WTC11 (cell line): ENCODE results near the gene PLK3. TPM values are rescaled to one million over a fixed set of nuclear protein-coding genes. Genes with fewer than 3 reads are reported as not detected.

Experiments used
- ATAC-seq: fragments of 200-7000 bp; cut with Tn5 transposase; 2 replicates; pipeline ENCODE4 v1.10.0; 2021; ENCODE audit warnings: mild to moderate bottlenecking, moderate library complexity
- CTCF ChIA-PET: fragments of 300-600 bp; sonication (Branson Sonifier 250); formaldehyde crosslinking; loops from one replicate; lab custom pipeline; 2021; ENCODE audit warnings: antibody characterized with exemption; lab: Charles Lee
- POLR2A ChIA-PET: fragments of 350-600 bp; sonication (Branson Sonifier 250); formaldehyde crosslinking; loops from one replicate; lab custom pipeline; 2021; ENCODE audit warnings: antibody characterized with exemption; lab: Charles Lee
- DNase-seq: peaks from one replicate; pipeline ENCODE4 v3.0.0; 2021; ENCODE audit warnings: low spot score
- H3K27ac Mint-ChIP-seq: 2 replicates; pipeline ENCODE4 v1.8.0; 2021; ENCODE audit warnings: mixed read lengths
- H3K27me3 Mint-ChIP-seq: 2 replicates; pipeline ENCODE4 v1.8.0; 2021; ENCODE audit warnings: low read depth, mild to moderate bottlenecking, moderate library complexity, mixed read lengths
- H3K36me3 Mint-ChIP-seq: 2 replicates; pipeline ENCODE4 v1.8.0; 2021; ENCODE audit warnings: mixed read lengths
- H3K4me1 Mint-ChIP-seq: 2 replicates; pipeline ENCODE4 v1.8.0; 2022; ENCODE audit warnings: mixed read lengths
- H3K4me3 Mint-ChIP-seq: 2 replicates; pipeline ENCODE4 v1.8.0; 2021; ENCODE audit warnings: mild to moderate bottlenecking, moderate library complexity, mixed read lengths
- H3K9me3 Mint-ChIP-seq: 2 replicates; pipeline ENCODE4 v1.8.0; 2021; ENCODE audit warnings: mixed read lengths
- ATF1 ChIP-seq: sonication (generic); formaldehyde crosslinking; IDR thresholded peaks from 2 replicates; pipeline ENCODE4 v1.8.1; 2023; ENCODE audit warnings: mild to moderate bottlenecking, moderate library complexity, missing genetic modification reagents
- CBFB ChIP-seq: sonication (generic); formaldehyde crosslinking; IDR thresholded peaks from 2 replicates; pipeline ENCODE4 v1.8.1; 2022; ENCODE audit warnings: mild to moderate bottlenecking, low read depth, missing genetic modification reagents
- CREM ChIP-seq: sonication (generic); formaldehyde crosslinking; IDR thresholded peaks from 2 replicates; pipeline ENCODE4 v1.8.1; 2022; ENCODE audit warnings: mild to moderate bottlenecking, missing genetic modification reagents, moderate library complexity
- ETV6 ChIP-seq: sonication (generic); formaldehyde crosslinking; IDR thresholded peaks from 2 replicates; pipeline ENCODE4 v1.8.1; 2022; ENCODE audit warnings: mild to moderate bottlenecking, missing genetic modification reagents
- FOXK1 ChIP-seq: sonication (generic); formaldehyde crosslinking; IDR thresholded peaks from 2 replicates; pipeline ENCODE4 v1.8.0; 2022; ENCODE audit warnings: mild to moderate bottlenecking, moderate library complexity, missing genetic modification reagents
- JAZF1 ChIP-seq: fragments of 250-450 bp; sonication (Bioruptor Pico); IDR thresholded peaks from 2 replicates; pipeline ENCODE4 v1.9.0; 2021; ENCODE audit warnings: moderate library complexity, mild to moderate bottlenecking, inconsistent platforms
- NR3C1 ChIP-seq: sonication (generic); formaldehyde crosslinking; conservative IDR thresholded peaks from 2 replicates; pipeline ENCODE4 v1.8.1; 2023; ENCODE audit warnings: low read depth, mild to moderate bottlenecking, missing genetic modification reagents
- SMAD3 ChIP-seq: sonication (generic); formaldehyde crosslinking; IDR thresholded peaks from 2 replicates; pipeline ENCODE4 v1.8.0; 2022; ENCODE audit warnings: missing genetic modification reagents, mild to moderate bottlenecking, borderline replicate concordance
- SMAD4 ChIP-seq: sonication (generic); formaldehyde crosslinking; IDR thresholded peaks from 2 replicates; pipeline ENCODE4 v1.8.0; 2022; ENCODE audit warnings: mild to moderate bottlenecking, missing genetic modification reagents
- SP1 ChIP-seq: sonication (generic); formaldehyde crosslinking; conservative IDR thresholded peaks from 2 replicates; pipeline ENCODE4 v1.8.1; 2022; ENCODE audit warnings: missing genetic modification reagents
- TP53 ChIP-seq: sonication (generic); formaldehyde crosslinking; IDR thresholded peaks from 2 replicates; pipeline ENCODE4 v1.8.1; 2023; ENCODE audit warnings: mild to moderate bottlenecking, missing genetic modification reagents
- ZNF219 ChIP-seq: sonication (generic); formaldehyde crosslinking; IDR thresholded peaks from 2 replicates; pipeline ENCODE4 v1.8.0; 2023; ENCODE audit warnings: missing genetic modification reagents, mild to moderate bottlenecking, borderline replicate concordance
- ZNF263 ChIP-seq: sonication (generic); formaldehyde crosslinking; IDR thresholded peaks from 2 replicates; pipeline ENCODE4 v1.8.1; 2022; ENCODE audit warnings: low read depth, mild to moderate bottlenecking, moderate library complexity, missing genetic modification reagents
- total RNA-seq: library from RNA; stranded (reverse); gene quantifications from 3 replicates; pipeline ENCODE4 v1.2.3, GENCODE V29; 2021
- TF ChIP-seq, protein P1 (sequence below): sonication (generic); formaldehyde crosslinking; IDR thresholded peaks from 2 replicates; pipeline ENCODE4 v1.8.1; 2023; ENCODE audit warnings: mild to moderate bottlenecking, missing genetic modification reagents, moderate library complexity
- TF ChIP-seq, protein P2 (sequence below): sonication (generic); formaldehyde crosslinking; IDR thresholded peaks from 2 replicates; pipeline ENCODE4 v1.8.0; 2022; ENCODE audit warnings: missing genetic modification reagents
- TF ChIP-seq, protein P3 (sequence below): sonication (generic); formaldehyde crosslinking; IDR thresholded peaks from 2 replicates; pipeline ENCODE4 v1.8.1; 2023; ENCODE audit warnings: mild to moderate bottlenecking, missing genetic modification reagents, borderline replicate concordance
- TF ChIP-seq, protein P4 (sequence below): fragments of 200-600 bp; IDR thresholded peaks from 2 replicates; pipeline ENCODE4 v1.8.0; 2022; ENCODE audit warnings: antibody characterized with exemption
- TF ChIP-seq, protein P5 (sequence below): sonication (generic); formaldehyde crosslinking; IDR thresholded peaks from 2 replicates; pipeline ENCODE4 v1.8.1; 2023; ENCODE audit warnings: mild to moderate bottlenecking, missing genetic modification reagents
- TF ChIP-seq, protein P6 (sequence below): sonication (generic); formaldehyde crosslinking; IDR thresholded peaks from 2 replicates; pipeline ENCODE4 v1.8.0; 2022; ENCODE audit warnings: mild to moderate bottlenecking, missing genetic modification reagents
- TF ChIP-seq, protein P7 (sequence below): sonication (generic); formaldehyde crosslinking; IDR thresholded peaks from 2 replicates; pipeline ENCODE4 v1.8.1; 2022; ENCODE audit warnings: low read depth, missing genetic modification reagents, borderline replicate concordance

The PLK3 gene
- total RNA-seq, 1 experiment from 2014 or later = 16.4 TPM

DNA sequence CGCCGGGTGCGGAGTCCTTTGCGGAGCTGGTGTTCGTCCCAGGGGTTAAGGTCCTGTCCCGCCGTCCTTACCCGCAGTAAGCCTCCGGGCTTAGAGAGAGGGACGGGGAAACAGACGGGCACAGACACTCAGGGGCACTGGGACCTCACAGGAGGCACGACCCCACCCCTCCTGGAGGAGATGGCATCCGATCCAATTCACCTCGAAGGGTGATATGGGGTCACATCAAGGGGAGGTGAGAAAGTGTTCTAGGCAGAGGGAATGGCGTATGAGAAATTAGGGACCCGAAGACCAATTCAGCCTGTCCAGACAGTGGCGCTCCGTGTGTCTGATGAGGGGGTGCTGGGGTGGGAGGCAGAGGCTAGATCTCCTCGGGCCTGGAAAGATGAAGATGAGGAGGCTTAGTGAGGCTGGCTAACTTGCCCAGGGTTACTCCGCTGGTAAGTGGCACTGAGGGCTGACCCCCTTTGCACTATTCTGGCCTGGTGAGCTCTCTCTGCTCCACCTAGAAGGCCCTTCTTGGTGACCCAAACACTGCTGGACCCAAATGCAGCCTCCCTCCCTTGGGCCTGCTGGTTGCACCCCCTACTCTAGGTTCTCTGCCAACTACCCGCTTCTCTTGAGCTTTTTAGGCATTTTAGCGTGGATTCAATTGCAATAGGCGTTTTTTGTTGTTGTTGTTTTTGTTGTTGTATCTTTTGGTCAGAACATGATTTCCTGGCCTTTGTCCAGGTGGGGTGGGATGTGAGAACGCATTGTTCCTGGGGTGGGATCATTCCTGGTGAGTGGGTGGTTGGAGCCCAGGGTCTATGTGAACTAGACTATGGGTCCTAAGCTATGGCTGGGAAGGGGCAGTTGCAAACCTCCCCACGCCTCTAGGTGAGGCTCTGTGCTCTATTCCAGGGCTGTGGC lies 20.4 kb downstream of the PLK3 start:
- DNase-seq (no peak), ATAC-seq (peak; percentile 2)
- peak overlapping the region; percentile 100 for H3K27ac Mint-ChIP-seq
- ChIA-PET CTCF (interaction anchor here (0.5 to 2.8 kb wide), 7 partner anchors 10 to 51 kb away, joined by 3 to 13 read pairs (median 3); partner anchors contain the start of genes PLK3 and PTCH2), POLR2A (interaction anchor here (2.3 to 3.2 kb wide), 3 partner anchors 12 to 99 kb away, joined by 9 to 20 read pairs (median 16); partner anchors contain the start of gene BTBD19)
- peak overlapping the region; percentile 81 for H3K4me3 Mint-ChIP-seq
- H3K36me3 Mint-ChIP-seq = no peaks in the 10 kb centered on the region
- TF ChIP-seq, protein P1, sequence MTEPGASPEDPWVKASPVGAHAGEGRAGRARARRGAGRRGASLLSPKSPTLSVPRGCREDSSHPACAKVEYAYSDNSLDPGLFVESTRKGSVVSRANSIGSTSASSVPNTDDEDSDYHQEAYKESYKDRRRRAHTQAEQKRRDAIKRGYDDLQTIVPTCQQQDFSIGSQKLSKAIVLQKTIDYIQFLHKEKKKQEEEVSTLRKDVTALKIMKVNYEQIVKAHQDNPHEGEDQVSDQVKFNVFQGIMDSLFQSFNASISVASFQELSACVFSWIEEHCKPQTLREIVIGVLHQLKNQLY (CRISPR knock-in tag) = no peak
- TF ChIP-seq, protein P2, sequence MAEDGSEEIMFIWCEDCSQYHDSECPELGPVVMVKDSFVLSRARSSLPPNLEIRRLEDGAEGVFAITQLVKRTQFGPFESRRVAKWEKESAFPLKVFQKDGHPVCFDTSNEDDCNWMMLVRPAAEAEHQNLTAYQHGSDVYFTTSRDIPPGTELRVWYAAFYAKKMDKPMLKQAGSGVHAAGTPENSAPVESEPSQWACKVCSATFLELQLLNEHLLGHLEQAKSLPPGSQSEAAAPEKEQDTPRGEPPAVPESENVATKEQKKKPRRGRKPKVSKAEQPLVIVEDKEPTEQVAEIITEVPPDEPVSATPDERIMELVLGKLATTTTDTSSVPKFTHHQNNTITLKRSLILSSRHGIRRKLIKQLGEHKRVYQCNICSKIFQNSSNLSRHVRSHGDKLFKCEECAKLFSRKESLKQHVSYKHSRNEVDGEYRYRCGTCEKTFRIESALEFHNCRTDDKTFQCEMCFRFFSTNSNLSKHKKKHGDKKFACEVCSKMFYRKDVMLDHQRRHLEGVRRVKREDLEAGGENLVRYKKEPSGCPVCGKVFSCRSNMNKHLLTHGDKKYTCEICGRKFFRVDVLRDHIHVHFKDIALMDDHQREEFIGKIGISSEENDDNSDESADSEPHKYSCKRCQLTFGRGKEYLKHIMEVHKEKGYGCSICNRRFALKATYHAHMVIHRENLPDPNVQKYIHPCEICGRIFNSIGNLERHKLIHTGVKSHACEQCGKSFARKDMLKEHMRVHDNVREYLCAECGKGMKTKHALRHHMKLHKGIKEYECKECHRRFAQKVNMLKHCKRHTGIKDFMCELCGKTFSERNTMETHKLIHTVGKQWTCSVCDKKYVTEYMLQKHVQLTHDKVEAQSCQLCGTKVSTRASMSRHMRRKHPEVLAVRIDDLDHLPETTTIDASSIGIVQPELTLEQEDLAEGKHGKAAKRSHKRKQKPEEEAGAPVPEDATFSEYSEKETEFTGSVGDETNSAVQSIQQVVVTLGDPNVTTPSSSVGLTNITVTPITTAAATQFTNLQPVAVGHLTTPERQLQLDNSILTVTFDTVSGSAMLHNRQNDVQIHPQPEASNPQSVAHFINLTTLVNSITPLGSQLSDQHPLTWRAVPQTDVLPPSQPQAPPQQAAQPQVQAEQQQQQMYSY = no peak
- TF ChIP-seq ETV6 (no peak), ZNF263 (CRISPR knock-in tag) (no peak)
- no peaks in the 10 kb centered on the region for H3K27me3 Mint-ChIP-seq
- H3K4me1 Mint-ChIP-seq = peaks cover 16% of the 10 kb centered on the region
- H3K9me3 Mint-ChIP-seq = no peaks in the 10 kb centered on the region

DNA sequence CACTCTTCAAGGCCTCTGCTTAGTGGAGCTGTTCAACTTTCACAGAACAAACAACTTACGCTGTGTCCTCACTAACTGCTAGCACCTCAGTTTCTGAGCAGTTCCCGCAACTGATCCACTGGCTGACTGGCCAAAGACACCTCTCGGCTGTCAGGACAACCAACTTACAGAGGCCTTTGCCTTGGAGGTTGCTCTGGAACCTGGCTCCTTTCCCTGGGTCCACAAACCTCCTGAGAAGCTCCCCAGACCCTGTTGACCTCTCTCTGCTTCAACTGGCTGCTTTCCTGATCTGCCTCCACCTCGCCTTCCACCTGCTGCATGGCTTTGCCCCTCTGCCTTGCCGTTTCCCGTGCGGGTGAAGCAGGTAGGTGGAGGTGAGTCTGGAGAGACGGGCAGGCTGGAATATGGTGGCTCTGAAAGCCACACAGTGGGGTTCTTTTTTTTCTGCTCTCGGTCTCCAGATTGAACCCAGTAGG lies 21.1 kb downstream of the PLK3 start:
- no peak for DNase-seq
- no peaks in the 10 kb centered on the region for H3K36me3 Mint-ChIP-seq
- peaks cover 18% of the 10 kb centered on the region for H3K4me1 Mint-ChIP-seq
- 0 out of 2 replicates have a peak overlapping the region, but pooled peaks have one; percentile 42 for H3K27ac Mint-ChIP-seq
- H3K4me3 Mint-ChIP-seq = peak overlapping the region; percentile 81
- no peak for ATAC-seq
- ChIA-PET CTCF (interaction anchor here (0.5 to 2.8 kb wide), 7 partner anchors 10 to 52 kb away, joined by 3 to 13 read pairs (median 3); partner anchors contain the start of genes PLK3 and PTCH2), POLR2A (interaction anchor here (2.7 to 3.2 kb wide), 2 partner anchors 12 to 28 kb away, joined by 9 to 16 read pairs; partner anchors contain the start of gene BTBD19)
- no peaks in the 10 kb centered on the region for H3K9me3 Mint-ChIP-seq
- H3K27me3 Mint-ChIP-seq = no peaks in the 10 kb centered on the region
- TF ChIP-seq, protein P3, sequence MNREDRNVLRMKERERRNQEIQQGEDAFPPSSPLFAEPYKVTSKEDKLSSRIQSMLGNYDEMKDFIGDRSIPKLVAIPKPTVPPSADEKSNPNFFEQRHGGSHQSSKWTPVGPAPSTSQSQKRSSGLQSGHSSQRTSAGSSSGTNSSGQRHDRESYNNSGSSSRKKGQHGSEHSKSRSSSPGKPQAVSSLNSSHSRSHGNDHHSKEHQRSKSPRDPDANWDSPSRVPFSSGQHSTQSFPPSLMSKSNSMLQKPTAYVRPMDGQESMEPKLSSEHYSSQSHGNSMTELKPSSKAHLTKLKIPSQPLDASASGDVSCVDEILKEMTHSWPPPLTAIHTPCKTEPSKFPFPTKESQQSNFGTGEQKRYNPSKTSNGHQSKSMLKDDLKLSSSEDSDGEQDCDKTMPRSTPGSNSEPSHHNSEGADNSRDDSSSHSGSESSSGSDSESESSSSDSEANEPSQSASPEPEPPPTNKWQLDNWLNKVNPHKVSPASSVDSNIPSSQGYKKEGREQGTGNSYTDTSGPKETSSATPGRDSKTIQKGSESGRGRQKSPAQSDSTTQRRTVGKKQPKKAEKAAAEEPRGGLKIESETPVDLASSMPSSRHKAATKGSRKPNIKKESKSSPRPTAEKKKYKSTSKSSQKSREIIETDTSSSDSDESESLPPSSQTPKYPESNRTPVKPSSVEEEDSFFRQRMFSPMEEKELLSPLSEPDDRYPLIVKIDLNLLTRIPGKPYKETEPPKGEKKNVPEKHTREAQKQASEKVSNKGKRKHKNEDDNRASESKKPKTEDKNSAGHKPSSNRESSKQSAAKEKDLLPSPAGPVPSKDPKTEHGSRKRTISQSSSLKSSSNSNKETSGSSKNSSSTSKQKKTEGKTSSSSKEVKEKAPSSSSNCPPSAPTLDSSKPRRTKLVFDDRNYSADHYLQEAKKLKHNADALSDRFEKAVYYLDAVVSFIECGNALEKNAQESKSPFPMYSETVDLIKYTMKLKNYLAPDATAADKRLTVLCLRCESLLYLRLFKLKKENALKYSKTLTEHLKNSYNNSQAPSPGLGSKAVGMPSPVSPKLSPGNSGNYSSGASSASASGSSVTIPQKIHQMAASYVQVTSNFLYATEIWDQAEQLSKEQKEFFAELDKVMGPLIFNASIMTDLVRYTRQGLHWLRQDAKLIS (CRISPR knock-in tag) = no peak
- no peak for TF ChIP-seq SP1
- TF ChIP-seq ATF1 (CRISPR knock-in tag) = no peak
- no peak for TF ChIP-seq SMAD4 (CRISPR knock-in tag)
- TF ChIP-seq, protein P4, sequence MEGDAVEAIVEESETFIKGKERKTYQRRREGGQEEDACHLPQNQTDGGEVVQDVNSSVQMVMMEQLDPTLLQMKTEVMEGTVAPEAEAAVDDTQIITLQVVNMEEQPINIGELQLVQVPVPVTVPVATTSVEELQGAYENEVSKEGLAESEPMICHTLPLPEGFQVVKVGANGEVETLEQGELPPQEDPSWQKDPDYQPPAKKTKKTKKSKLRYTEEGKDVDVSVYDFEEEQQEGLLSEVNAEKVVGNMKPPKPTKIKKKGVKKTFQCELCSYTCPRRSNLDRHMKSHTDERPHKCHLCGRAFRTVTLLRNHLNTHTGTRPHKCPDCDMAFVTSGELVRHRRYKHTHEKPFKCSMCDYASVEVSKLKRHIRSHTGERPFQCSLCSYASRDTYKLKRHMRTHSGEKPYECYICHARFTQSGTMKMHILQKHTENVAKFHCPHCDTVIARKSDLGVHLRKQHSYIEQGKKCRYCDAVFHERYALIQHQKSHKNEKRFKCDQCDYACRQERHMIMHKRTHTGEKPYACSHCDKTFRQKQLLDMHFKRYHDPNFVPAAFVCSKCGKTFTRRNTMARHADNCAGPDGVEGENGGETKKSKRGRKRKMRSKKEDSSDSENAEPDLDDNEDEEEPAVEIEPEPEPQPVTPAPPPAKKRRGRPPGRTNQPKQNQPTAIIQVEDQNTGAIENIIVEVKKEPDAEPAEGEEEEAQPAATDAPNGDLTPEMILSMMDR = no peak
- TF ChIP-seq JAZF1 (CRISPR knock-in tag) = no peak
- TF ChIP-seq TP53 (CRISPR knock-in tag) = no peak
- TF ChIP-seq, protein P5, sequence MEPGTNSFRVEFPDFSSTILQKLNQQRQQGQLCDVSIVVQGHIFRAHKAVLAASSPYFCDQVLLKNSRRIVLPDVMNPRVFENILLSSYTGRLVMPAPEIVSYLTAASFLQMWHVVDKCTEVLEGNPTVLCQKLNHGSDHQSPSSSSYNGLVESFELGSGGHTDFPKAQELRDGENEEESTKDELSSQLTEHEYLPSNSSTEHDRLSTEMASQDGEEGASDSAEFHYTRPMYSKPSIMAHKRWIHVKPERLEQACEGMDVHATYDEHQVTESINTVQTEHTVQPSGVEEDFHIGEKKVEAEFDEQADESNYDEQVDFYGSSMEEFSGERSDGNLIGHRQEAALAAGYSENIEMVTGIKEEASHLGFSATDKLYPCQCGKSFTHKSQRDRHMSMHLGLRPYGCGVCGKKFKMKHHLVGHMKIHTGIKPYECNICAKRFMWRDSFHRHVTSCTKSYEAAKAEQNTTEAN (CRISPR knock-in tag) = no peak
- TF ChIP-seq, protein P6, sequence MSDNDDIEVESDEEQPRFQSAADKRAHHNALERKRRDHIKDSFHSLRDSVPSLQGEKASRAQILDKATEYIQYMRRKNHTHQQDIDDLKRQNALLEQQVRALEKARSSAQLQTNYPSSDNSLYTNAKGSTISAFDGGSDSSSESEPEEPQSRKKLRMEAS (CRISPR knock-in tag) = no peak
- no peak for TF ChIP-seq CBFB (CRISPR knock-in tag)
- TF ChIP-seq CREM = no peak
- TF ChIP-seq, protein P7, sequence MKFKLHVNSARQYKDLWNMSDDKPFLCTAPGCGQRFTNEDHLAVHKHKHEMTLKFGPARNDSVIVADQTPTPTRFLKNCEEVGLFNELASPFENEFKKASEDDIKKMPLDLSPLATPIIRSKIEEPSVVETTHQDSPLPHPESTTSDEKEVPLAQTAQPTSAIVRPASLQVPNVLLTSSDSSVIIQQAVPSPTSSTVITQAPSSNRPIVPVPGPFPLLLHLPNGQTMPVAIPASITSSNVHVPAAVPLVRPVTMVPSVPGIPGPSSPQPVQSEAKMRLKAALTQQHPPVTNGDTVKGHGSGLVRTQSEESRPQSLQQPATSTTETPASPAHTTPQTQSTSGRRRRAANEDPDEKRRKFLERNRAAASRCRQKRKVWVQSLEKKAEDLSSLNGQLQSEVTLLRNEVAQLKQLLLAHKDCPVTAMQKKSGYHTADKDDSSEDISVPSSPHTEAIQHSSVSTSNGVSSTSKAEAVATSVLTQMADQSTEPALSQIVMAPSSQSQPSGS = no peak
- TF ChIP-seq ZNF219 = no peak
- no peak for TF ChIP-seq FOXK1 (CRISPR knock-in tag)
- no peak for TF ChIP-seq SMAD3 (CRISPR knock-in tag)
- no peak for TF ChIP-seq NR3C1 (CRISPR knock-in tag)
